HG03103 (cell line): ENCODE measurements around the gene CACNB1.

Experiments used
- ATAC-seq: cut with Tn5 transposase; IDR thresholded peaks from one replicate; pipeline ENCODE4 v1.9.1; 2021; ENCODE audit warnings: low read depth; ENCODE audit not compliant: unreplicated experiment

Gene CACNB1

DNA sequence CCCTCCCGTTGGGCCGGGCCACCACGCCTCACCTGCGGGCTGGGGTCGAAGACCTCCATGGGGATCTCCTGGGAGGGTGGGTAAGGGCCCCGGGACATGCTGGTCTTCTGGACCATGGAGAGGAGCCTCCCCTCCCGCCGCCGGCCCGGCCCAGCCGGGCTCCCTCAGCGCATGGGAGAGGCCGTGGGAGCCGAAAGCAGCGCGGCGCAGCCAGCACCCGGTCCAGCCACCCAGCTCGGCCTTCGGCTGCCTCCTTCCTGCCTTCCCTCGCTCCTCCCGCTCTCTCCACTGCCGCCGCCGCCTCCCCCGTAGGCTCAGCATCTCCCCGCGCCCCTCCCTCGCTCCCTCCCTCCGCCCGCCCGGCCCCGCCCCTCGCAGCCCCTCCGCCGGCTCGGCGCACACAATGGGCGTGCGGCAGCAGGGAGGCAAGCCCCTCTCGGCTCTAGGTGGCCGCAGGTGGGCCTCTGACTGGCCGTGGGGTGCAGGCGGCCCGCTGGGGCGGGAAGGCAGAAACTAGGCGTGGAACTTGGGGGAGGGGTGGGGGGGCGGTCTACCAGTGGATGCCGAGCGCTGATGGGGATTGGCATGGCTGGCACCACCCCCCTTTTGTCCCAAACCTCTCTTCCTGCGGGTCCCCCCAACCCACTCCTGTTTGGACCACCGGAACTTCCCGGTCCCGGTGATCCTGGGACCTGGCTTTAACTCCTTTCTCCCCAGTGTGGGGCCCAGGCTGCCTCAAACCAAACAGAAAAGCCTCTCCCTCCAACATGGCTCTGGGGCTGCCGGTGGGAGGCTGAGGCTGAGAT, at the start of gene CACNB1:
Gene CACNB1, minus strand, starts transcription at position 290 of the 806 bp plus-strand sequence. Its CDS starts 174 bp downstream, at position 116.
- no peak for ATAC-seq

DNA sequence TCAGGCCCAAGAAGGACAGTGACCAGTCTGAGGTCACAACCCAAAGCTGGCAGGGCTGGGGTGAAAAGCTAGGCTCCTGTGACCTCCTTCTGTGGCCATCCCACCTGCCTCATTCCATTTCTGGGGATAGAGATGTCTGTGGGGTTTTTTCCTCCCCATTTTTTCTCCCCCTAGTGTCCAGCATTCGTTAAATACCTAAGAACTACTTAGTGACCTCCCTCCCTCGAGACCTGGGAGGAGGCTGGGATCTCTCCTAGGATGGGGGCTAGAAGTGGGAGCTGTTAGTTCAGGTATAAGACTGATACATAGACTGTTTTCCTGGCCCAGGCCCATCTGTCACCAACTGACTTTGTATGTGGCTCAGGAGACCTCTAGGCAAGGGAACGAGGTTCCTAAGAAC, 48.8 kb upstream of the CACNB1 start:
- ATAC-seq, result no peak

DNA sequence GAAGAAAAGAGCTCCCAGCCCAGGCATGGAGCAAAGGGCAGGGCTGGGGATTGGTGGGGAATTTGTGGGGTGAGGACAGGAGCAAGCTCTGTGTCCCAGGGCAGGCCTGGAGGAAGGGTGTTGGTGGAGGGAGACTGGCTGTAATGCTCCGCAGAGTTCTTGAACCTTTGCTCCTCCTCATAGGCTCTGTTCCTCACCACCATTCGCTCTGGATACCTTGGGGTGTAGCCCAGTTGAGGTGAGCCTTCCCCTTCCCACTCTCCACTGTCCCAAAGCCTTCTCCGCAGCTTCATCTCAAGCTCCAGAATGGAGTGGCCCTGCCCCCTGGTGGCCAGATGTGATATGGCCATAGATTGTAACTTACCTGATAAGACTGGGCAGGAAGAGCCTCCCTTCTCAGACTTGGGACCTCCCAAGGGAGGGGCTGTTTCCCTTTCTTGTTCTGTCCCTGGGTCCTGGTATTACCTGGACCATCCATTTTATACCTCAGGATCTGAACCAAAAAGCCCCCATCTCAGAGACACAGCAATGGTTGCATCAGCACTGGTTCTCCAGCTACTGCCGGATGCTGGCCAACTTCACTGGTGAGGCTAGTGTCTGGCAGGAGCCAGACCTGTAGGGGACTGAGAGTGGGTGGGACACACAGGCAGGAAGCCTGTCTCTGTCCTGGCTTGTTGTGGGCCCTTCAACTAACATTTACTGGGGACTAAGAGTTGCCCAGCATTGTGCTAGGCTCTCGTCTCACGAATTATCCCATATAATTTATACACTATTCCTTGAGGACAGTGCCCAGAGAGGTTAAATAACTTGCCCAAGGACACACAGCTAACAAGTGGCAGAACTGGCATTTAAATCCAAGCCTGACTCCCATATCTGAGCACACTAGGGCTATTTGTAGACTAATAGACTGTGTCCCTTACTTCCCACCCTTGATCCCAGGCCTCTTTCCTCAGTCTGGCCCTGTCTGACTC, 47.4 kb upstream of the CACNB1 start:
- no peak for ATAC-seq

DNA sequence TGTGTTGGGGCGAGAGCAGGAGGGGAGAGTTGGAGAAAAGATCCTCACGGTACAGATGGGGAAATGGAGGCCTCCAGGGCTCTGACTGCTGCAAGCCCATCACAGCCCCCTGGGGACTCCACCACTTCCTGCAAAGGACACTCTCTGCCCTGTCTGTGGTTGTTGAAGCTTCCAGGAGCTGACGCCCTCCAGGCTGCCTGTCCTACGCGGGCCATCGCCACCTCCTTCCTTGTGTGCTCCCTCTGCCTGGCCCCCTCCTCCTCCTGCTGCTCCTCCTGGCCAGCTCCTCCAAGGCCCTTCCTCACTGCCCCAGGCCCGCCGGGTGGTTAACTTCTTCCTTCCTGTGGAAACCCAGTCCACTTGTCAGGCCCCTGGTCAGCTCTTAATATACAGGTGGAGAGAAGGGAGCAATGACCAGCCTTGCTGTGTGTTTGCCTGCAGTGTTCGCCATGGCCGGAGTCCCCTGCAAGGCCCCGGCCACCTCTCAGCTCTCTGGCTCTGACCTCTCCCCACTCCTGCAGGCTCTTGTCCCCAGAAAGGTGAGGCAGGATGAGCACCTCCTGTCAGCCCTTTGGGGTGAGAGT, 46.6 kb upstream of the CACNB1 start:
- no peak for ATAC-seq

DNA sequence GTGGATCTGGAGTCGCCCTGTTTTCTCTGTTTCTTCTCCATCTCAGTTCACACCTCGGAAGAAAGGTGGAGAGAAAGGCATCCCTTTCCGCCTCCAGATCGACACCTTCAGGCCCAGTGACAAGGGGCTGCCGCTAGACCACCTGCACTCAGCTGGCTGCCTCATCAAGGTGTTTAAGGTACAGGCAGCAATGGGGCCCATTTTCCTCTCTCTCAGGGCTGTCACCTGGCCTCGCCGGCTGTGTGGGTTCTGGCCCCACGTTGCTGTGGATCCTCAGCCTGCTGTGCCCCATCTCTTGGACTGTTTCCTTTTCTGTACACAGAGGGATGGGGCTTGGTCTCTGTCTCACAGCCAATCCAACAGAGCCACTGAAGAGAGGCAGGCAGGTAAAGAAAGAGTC, 45.7 kb upstream of the CACNB1 start:
- ATAC-seq, result no peak

DNA sequence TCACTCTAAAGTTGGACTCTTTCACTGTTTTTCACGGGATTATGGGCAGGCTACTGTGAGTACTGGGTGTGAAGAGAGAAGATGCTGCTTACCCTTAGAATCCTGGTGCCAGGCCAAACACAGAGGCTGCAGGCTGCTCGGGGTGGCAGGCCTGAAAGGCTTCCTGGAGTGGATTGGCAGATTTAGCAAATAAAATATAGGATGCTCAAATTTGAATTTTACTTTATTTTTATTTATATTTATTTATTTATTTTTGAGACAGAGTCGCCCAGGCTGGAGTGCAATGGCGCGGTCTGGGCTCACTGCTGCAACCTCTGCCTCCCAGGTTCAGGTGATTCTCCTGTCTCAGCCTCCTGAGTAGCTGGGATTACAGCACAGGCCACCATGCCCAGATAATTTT, 43.2 kb upstream of the CACNB1 start:
- ATAC-seq, result no peak

DNA sequence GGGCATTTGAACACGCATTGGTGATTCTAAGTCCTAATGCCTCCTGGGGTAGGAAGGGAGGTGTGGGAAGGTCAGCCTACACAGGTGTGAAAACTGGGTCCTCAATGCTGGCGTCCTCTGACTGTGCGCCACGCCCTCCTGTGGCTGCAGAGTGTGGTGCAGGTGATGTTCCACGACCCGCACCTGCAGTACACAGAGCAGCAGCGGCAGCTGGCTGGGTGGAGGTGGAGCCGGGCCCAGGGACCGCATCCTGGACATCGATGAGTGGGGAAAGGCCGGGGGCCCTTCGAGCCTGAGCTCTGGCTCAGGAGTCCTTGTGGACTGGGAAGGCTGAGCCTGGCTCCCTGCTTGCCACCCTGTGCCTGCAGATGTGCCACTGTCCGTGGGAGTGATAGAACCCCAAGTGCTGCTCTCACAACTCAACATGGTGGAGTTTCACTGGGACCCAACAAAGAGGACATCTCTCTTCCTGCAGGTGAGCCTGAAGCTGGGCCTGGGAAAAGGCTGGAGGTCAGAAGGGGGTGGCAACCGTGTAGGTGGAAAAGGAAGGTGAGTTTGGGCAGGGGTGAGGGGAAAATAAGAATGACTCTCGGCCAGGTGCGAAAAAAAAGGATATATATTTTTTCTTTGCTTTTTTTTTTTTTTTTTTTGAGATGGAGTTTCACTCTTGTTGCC, 42.3 kb upstream of the CACNB1 start:
- ATAC-seq, result no peak

DNA sequence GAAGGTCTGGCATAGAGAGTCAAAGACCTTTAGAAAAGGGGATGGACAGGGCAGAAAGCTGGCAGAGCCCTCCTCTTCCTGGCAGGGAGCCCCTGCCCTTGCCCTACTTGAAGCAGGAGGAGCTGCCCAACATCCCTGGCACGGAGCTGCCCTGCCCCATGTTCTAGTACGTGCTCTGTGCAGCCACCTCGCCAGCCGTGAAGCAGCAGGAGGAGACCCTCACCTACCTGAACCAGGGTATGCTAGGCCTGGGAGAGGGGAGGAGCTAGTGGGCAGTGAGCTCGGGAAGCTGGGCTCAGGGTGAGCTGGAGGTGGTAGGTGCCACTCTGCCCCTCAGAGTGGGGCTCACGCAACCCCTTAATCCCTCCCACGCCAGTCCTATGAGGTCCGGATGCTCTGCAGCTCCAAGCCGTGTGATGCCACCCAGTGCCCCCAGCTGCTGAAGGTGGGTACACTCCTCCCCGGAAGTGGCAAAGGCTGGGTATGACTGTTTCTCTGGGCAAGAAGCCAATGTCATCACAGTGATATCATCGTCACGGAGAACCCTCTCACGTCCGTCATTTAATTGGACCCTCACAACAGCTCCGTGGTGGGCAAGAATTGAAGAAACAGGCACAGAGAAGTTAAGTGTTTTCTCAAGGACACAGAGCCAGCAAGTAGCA, 41.0 kb upstream of the CACNB1 start:
- no peak for ATAC-seq

DNA sequence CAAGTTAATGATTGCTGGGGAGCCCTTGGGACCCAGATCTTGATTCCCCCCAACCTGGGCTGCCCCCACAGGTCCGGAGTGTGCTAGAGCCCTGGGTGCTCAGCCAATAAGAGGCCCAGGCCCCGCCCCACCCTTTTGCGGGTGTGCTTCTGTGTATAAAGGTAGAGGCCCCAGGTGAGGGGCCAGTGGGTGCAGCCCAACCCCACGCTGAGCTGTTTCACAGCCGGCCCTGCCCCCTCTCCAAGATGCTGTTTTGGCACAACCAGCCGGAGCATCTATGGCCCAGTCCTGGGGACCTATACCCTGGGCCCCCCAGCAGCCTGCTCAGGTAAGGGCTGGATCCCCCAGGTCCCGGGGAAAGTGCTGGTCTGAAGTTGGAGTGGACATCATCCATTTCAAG, 40.1 kb upstream of the CACNB1 start:
- ATAC-seq, result no peak

DNA sequence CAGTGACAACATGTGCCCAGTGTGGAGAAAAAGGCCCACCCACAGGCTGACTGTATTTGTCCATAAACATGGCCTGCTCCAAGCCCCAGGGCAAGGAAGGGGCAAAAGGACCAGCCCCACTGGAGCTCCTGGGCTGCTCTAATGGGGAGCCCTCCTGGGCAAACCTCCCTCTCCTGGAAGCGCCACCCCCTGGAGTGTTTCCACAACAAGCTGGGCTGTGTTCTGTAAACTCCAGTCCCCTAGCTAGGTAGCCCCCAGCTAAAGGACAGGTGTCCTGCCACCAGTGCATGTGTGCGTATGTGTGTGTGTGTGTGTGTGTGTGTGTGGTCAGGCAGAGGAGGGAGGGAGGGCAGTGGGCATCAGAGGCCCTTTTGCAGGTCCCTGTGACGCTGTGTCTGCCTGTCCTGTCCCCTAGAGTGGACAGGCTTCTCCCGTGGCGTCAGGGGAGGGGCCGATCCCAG, 39.5 kb upstream of the CACNB1 start:
- no peak for ATAC-seq

DNA sequence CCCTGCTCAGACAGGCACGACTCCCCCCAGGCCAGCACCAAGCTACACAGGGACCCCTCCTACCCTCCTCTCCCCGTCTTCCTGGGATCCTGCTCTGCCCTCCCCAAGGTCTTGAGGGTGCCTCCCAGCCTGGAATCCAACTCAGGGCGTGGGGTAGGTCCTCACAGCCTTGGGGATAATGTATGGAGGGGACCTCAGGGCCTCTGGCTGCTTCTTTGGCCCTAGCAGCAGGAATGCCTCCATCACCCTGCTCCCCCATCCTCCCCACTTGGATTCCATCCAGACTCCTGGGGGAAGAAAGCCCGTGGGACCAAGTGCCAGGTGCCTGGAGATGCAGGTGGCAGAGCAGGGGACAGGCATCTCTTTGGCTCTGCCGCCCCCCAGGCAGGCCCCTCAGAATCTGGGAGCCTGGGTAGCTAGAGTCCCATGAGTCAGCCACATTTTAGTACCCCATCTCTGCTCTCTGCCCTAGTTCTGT, 39.0 kb upstream of the CACNB1 start:
- ATAC-seq, result no peak

DNA sequence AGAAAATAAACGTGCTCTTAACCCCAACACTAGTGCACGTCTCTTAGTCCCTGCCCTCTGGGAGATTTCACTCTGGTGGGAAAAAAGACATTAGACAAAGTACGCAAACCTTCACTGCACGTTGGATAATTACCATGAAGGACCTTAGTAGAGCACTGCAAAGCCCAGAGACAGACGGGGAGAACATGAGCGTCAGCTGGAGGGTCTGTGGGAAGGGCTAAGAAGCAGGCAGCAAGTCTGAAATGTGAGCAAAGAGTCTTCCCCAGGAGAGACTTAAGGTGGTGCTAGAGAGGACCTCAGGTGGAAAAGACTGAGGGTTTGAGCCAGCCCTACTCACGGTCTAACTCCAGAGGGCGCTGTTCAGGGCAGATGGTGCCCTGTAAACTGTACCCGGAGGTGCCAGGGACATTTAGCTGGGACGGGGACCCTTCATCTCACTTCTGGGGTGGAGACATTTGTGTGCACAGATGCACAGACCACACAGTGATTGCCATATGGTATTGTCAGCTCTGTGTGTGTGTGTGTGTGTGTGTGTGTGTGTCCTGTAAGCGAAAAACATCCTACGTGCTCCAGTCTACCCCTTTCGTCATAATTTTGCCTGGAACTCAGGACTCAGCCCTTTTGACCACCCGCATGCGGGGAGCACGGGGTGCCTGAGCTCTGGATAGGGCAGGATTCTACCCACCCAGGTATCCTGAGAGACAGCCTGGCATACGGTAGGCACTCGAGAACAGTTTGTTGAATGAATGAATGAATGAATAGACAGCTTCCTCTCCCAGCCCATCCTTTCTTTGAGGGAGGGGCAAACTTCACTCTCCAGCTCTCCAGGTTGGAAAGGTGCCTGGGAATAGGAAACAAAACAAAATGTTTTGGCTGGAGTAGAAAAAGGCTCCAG, 38.3 kb upstream of the CACNB1 start:
- no peak for ATAC-seq

DNA sequence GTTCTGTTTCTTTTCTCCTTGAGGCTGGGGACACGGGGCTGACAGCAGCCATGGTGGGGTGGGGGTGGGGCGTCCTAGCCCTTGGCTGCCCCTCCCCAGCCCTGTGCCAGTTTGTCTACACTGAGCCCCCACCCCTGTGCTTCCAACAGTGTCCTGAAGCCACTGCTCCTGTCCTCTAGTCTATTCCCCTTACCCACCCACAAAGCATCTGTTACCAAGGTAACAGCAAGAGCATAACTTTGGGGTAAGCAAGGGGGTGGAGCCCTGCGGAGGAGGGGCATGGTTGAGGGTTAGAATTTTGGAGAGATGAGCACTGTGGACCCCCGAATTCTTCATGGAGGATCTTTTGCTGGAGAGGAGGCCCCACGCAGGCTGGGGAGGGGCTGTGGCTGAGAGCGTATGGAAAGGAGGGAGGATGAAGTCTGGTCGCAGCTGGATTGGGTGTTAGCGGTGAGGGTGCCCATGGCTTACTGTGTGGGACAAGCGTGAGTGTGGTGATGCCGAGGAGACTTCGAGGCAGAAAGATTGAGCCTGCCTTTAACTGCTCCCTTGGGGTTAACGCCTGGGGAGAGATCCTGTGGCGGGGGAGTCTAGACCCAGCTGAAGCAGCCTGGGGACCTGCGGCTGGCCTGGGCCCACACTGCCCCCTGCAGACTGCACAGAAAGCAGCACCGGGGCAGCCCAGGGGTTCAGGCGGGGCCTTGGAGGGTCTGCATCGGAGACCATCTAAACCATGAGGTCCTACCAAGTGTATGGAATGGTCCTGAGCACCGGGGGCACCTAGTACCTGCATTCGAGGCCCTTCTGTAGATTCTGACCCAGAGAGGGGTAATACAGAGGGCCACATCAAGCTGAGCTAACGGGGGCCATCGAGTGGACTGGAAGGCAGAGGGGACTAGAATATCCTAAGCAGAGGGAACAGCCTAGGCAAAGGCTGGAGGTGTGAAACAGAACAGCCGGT, 34.4 kb upstream of the CACNB1 start:
- no peak for ATAC-seq

DNA sequence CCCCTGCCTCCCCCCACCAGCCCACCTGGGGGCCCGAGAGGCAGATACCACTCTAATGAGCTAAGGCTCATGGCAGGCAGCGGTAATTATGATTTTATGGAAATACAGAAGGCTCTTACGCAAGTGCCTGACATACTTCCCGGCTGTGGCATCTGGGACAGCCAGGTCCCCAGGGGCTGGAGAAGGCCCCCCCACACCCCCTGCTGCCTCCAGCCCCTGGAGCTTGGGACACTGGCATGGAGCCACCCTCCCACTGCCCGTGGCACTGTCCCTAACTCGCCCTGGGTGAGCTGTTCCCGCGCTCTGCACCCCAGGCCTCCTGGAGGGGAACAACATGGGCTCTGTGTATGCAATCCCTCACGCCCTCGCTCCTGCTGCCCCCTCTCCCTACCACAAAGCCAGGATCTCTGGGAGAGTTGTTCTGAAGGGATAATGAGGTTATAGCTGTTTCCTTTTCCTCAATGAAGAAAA, 33.7 kb upstream of the CACNB1 start:
- no peak for ATAC-seq

DNA sequence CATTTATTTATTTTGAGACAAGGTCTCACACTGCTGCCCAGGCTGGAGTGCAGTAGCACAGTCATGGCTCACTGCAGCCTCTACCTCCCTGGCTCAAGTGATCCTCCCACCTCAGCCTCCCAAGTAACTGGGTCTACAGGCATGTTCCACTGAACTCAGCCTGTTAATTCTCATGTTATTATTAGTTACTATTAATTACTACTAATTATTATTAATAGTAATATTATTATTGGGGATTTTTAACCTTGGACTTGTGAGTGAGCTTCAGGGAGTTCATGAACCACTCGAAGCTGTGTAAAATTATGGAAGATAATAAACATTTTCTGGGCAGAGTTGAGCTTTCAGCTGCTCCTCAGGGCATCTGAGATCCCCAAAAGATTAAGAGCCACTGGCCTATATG, 32.9 kb upstream of the CACNB1 start:
- no peak for ATAC-seq

DNA sequence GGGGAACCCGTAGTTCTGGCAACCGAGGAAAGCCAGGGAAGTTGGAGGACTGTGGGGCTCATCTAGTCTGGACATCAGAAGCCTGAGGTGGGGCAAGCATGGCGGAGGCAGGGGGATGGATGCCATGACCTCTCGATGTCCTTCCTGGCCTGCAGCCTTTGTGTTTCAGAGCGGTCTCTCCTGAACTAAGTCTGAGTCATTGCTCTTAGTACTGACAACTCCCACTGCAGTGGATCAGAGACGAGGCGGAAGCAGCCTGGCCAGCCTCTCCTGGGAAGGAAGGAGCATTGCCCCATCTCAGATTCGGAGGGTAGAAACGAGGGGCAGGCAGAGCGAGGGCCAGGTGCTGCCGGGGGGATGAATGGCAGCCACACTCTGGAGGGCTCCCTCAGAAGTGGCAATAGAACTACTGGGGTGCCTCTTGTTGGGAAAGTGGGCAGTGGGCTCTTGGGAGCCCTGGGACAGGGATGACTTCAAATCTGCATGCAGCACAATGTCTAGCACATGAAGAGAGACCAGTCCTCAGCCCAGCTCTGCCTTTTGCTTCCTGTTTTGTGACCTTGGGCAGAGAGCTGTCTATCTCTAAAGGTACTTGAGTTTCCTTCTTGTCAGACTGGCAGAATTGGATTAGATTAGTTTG, 31.9 kb upstream of the CACNB1 start:
- ATAC-seq, result no peak

DNA sequence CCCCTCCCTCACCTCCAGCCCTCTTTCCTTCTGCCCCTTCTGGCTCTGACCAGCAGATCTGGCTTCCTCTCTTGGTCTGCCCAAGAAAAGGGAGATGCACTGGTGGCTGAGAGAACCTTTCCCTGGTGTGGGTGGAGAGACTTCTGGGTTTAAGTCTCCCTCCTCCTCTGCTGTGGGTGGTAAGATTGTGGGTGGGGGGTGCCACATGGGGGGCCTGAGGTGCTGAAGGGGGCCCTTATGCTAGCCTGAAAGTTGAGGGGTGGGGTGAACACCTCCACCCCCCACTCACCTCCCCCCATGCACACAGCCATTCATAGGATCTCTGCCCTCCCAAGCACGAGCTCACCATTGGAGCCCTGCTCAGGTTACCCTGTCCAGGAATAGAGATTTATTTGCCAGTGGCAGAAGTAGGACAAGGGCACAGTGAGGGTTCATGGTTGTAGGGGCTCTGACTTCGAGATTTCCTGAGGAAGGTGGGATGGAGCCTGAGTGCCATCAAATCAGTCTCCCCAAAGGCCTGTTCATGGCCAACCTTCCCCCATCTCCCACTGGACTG, 30.0 kb upstream of the CACNB1 start:
- ATAC-seq, result no peak
